GM18511 (cell line): ENCODE measurements around the gene CCDC148.
"Not testable (repeated sequence)": the region's sequence is repeated elsewhere in the genome, so short reads cannot be mapped to it uniquely, and the experiment has no call there.

Experiments used
- ATAC-seq: cut with Tn5 transposase; IDR thresholded peaks from one replicate; pipeline ENCODE4 v1.9.1; 2021; ENCODE audit warnings: mild to moderate bottlenecking, moderate library complexity; ENCODE audit not compliant: unreplicated experiment

The CCDC148 gene

DNA sequence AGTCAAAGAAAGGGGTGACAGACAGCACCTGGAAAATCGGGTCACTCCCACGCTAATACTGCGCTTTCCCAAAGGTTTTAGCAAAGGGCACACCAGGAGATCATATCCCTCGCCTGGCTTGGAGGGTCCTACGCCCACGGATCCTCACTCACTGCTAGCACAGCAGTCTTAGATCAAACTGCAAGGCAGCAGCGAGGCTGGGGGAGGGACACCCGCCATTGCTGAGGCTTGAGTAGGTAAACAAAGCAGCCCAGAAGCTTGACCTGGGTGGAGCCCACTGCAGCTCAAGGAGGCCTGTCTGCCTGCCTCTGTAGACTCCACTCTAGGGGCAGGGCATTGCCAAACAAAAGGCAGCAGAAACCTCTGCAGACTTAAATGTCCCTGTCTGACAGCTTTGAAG lies 233.5 kb downstream of the CCDC148 start:
- ATAC-seq, result not testable (repeated sequence)

- no peak for ATAC-seq
Observed at GRCh38 chr2:158221063-158222020, 235.2 kb downstream of the CCDC148 start.

DNA sequence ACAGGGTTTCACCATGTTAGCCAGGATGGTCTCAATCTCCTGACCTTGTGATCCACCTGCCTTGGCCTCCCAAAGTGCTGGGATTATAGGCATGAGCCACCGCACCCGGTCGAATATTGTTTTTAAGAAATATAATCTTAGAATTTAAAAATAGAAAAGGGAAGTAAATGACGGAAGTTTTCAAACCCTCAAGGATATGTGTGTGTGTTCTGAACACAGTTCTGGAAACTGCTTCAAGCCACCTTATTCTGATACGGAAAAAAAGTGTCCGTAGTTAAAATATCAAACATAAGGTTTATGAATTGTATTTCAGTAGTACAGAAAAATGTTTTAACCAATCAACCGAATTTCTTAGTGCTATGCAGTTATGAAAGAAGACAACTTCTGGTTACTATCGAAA lies 239.0 kb downstream of the CCDC148 start:
- ATAC-seq, result no peak

DNA sequence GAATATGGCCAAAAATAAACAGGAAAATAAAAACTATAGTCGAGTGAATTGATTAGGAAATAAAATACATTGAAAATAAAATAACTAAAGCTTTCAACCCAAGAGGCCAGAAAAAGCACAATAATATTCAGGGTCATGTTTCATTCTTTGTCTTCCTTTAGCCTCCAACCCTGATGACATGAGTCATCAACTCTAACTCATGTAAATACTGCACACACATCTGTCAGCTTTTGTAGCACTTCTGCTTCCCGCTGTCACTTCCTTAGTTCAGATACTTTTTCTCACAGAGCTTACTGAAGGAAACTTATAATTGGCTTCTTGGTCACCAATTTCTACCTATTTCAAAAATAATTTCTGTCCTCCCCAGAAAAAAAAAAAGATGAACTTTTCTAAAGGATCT lies 242.1 kb downstream of the CCDC148 start:
- ATAC-seq, result peak; percentile 82

DNA sequence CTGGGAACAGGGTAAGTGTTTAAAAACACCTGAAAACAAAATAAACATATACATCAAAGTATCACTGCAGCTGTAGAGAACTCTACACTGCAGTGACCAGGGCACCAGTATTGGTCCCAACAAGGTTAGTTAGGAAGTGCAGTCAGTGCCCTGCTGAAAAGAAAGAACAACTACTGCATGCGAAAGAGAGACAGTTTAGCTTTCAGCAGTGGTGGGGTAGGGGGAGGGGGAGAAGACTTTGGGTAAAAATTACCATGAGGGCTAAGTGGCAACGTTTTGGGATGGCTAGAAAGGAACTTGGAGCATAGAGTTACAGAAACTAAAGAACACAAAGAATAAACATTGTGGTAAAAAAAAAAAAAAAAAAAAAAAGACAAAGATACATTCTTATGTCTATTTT lies 242.8 kb downstream of the CCDC148 start:
- no peak for ATAC-seq

GRCh38 chr2:158212301-158212700 lies 244.3 kb downstream of the CCDC148 start:
- no peak for ATAC-seq

- no peak for ATAC-seq
Observed at GRCh38 chr2:158211502-158211901, 245.1 kb downstream of the CCDC148 start.

DNA sequence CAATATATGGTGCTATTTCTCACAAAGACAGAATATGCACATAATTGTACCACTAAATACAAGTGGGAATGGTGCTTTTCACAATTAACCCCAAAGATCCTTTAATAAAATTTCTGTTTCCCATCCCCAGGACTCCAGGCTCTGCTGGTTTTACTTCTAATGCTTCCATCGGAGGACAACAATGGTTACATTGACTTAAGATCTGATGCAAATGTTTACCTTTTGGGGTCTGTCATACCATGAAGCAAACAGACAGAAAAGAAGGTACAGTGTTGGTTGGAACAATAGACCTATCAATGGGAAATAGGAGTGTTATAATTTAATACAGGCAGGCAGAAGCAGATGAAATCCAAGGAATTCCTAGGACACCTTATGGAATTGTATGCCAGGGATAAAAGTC lies 249.2 kb downstream of the CCDC148 start:
- ATAC-seq, result no peak

GRCh38 chr2:158205215-158205614 lies 251.3 kb downstream of the CCDC148 start:
- ATAC-seq, result no peak

DNA sequence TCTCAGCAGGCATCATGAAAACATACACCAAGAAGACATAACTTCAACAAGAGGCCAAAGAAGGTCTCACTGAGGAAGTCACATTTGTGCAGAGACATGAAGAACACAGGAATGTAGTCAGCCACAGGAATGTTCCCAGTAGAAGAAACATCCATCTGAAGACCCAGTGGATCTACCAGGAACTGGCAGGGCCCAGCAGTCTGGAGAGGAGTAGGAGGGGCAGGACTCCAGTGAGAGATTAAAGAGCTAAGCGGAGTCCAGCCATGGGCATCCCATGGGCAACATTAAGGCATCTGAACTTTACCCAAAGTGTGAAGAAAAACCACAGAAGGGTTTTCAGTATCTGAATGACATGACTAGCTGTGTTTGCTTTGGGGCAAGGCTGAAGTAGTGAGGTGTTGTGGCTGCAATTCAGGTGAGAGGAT lies 251.8 kb downstream of the CCDC148 start:
- ATAC-seq, result no peak

DNA sequence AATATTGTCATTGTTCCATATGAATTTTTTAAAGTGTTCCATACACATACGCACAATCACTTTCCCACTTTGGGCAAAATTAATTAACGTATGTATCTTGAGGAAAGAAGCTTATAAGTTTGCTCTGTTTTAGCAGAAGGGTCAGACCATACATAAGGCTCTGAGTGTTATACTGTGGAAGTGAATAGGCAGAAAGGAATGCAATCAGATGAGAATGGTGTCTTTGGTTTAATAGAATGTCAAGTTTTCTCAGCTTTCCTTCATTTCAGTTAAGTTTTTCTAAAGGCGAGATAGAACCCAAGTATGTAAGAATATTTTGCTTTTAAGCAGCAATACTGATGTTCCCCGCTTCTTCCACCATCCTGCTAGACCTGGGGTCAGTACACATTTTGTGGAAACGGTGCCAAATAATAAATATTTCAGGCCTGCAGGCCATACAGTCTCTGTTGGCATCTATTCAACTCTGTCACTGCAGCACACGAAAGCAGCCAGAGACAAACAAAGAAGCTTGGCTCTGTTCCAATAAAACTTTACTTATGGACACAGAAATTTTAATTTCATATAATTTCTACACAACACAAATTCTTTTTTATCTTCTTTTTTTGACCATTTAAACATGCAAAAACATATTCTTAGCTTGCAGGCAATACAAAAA lies 254.3 kb downstream of the CCDC148 start:
- no peak for ATAC-seq

- no peak for ATAC-seq
Observed at GRCh38 chr2:158199928-158200650, 256.5 kb downstream of the CCDC148 start.

DNA sequence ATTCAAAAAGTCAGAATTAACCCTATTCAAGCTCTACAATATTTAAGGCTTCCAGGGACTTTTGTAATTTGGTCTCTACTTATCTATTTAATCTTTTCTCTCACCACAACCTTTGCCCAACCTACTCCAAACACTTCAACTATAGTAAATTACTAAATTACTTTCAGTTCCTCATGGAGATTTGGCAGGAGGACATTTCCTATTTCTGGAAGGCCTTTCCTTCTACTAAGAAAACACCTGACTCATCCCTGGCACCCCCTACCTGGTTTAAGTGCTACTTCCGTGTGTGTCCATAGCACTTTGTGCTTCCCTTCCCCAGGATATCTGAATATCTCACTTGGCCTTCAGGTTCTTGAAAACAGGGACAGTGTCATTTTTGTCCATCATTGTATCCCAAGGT lies 258.6 kb downstream of the CCDC148 start:
- ATAC-seq, result no peak

GRCh38 chr2:158194229-158194628 lies 262.3 kb downstream of the CCDC148 start:
- no peak for ATAC-seq

DNA sequence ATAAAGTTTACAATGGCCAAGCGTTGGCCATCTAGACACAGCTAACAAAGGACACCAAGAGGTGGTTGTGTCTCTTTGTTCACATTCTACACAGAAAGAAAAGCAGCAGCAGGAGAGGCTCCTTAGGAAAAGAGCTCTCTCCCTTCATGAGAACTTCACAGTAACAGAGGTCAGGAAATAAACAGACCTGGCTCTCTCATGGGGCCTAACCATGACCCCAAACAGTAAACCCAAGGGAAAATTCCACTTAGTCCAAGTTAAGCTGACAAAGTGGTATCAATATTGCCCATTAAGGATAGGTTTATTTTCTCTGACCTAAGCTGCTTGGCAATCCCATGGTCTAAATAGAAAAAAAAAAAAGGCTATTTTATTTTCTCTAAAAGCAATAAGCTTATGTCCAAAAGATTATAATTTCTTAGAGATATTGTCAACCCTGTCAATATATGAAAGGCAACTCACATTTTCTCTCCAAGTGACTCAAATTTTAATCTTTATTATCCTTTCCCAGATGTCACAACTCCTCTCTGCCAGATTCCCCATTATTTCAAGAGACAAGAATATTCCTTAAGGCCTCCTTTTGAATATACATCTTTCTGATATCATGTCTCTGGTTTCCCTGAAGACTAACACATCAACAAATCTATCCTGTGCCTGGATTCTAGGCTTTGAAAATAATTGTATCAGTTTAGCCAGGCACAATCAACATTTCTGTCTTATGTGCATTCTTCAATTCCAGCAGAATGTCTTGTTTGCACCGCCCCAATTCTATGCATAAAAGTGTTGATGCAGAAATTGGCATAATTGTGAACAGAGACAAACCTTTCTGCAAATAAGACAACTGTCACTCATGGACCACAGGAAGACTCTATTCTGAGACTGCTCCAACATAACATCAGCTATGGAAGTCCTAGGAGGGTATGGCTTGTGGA lies 263.8 kb downstream of the CCDC148 start:
- ATAC-seq, result no peak

DNA sequence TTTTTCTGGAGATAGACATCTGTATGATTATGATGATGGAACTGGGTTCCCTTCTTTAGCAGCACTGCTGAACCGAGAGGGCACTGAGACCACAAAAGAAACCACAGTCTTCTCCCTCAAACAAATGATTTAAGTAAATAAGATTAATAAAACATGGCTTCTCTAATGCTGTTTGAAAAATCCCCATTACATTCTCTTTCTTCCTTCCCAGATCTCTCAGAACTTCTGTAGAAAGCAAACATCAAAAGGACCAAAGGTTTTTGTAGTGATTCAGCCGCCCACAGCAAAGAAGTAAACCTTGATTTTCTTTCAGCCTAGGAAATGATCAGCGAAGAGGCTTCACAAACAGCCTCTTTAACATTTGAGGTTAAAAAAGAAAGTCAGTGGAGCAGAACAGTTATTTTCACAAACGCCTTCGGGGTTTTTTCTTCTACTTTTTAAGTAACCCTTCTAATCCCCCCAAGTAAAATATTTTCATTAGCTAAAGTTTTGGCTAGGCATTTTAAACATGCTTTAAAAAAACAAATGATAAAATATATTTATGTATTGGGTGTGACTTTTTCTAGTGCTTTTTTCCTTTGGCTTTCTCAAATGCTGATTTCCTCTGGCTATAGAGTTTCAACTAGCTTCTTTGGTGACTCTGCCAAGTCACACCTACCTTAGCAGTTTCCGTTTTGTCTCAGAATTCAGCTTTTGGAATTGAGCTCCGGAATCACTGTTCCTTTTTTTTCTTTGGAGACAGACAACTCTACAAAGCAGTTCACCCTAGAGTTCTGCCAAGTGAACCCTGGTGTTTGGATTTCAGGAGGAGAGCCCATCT lies 265.3 kb downstream of the CCDC148 start:
- ATAC-seq, result peak; percentile 88

- ATAC-seq, result peak; percentile 39
Observed at GRCh38 chr2:158189526-158189925, 267.0 kb downstream of the CCDC148 start.

DNA sequence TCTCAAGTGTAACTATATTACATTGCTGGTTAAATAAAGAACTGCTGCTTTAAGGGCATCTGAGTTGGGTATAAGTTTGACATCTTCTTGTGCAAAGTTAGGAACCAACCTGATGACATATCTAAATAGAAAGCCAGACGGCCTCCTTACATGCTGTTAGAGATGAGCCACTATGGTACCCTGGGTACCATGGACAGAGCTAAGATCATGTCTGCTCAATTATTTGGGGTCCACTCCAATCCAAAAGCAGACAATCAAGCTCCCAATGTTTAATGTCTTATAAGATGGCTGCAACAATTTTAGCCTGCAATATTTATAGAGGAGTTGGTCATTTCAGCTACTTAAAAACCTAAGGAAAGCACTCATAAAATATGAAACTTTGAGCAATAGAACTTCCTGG lies 268.6 kb downstream of the CCDC148 start:
- ATAC-seq, result no peak

DNA sequence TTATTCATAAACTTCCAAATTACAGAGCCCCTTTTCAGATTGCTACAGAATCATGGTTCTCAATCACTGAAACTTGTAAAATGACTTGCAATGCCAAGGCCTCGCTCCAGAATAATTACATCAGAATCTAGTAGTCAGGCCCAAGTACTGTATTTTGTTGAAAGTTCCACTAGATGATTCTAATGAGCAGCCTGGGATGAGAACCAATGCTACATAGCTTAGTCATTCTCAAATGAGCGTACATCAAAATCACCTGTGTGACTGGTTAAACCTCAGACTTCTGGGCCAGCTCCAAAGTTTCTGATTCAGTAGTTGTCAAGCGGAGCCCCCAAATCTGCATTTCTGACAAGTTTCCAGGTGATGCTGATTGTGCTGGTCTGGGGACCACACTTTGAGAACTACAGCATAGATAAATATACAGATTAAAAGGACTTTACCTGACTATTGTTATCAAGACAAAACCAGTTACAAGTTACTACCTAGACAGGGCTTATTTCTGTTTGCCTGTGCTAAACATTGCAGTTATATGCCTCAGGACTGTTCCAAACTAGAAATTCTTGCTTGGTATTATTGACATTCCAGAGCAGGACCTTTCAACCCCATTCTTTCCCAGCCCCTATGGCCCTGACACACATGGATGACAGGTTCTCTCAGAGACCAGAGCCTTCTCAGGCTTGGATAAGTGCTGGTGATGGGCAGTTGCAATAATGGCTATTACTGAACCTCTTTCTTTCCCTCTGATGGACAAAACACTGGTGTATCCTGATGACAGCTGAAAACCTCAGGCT lies 271.8 kb downstream of the CCDC148 start:
- no peak for ATAC-seq
